ENCODE data around the gene TCF7L2. TPM values are rescaled to one million over a fixed set of nuclear protein-coding genes. Genes with fewer than 3 reads are reported as not detected.

TCF7L2 gene
- total RNA-seq, 2 donors from 2014 or later: 9.1 to 25.7 TPM

- H3K27me3 ChIP-seq: no peaks in the 10 kb centered on the region
- no peak for DNase-seq
- intact Hi-C loops (cut with DNase I): no loop called here
- no peak for TF ChIP-seq POLR2A (IDR thresholded peaks at IDR 0.05)
- TF ChIP-seq CTCF (IDR thresholded peaks at IDR 0.05): no peak
- no peaks in the 10 kb centered on the region for H3K36me3 ChIP-seq (replicated peaks in 1 of 2; ENCODE audit: insufficient read depth in 1 of 2, low read depth in 2 of 2)
- H3K4me3 ChIP-seq: no peak overlapping the region
- no peak overlapping the region for H3K27ac ChIP-seq
- ATAC-seq: no peak
- H3K4me1 ChIP-seq: peaks cover 20% of the 10 kb centered on the region
- WGBS, 2 donors: 92 to 96% methylated on average over 15 of the region's 15 CpGs
- H3K9me3 ChIP-seq: no peaks in the 10 kb centered on the region
Observed at GRCh38 chr10:113118882-113119281, 168.8 kb downstream of the TCF7L2 start.

DNA sequence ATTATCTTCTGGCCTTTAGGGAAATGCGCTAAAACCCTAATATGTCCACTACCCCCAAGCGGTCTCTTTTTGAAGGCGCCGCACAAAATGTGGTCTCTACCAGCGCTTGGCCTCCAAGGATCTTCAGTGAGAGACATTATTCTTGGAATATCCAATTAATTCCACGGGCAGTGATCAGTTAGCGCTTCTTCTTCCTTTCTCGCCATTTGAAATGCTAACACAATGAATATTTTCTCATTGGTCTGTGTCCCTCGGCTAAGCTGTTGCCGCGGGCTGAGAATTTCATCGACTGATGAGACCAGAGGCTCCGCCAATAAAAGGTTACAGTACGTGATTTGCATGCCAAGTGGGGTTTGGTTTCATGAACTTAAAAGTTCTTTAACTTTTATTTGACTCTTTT is 169.8 kb downstream of the TCF7L2 start:
- no peak overlapping the region for H3K27ac ChIP-seq
- H3K4me3 ChIP-seq: no peak overlapping the region
- no peaks in the 10 kb centered on the region for H3K27me3 ChIP-seq
- H3K4me1 ChIP-seq: peaks cover 11% of the 10 kb centered on the region
- DNase-seq: no peak
- WGBS, 2 donors: 95 to 97% methylated on average over 14 of the region's 14 CpGs
- intact Hi-C loops (cut with DNase I): loop anchor here (5.0 to 10.0 kb wide), 2 partner anchors 158 to 555 kb away; no protein-coding TSS in a partner anchor
- no peaks in the 10 kb centered on the region for H3K36me3 ChIP-seq (replicated peaks in 1 of 2; ENCODE audit: insufficient read depth in 1 of 2, low read depth in 2 of 2)
- H3K9me3 ChIP-seq: no peaks in the 10 kb centered on the region
- TF ChIP-seq POLR2A (IDR thresholded peaks at IDR 0.05) (no peak), CTCF (IDR thresholded peaks at IDR 0.05) (no peak)
- ATAC-seq: no peak

DNA sequence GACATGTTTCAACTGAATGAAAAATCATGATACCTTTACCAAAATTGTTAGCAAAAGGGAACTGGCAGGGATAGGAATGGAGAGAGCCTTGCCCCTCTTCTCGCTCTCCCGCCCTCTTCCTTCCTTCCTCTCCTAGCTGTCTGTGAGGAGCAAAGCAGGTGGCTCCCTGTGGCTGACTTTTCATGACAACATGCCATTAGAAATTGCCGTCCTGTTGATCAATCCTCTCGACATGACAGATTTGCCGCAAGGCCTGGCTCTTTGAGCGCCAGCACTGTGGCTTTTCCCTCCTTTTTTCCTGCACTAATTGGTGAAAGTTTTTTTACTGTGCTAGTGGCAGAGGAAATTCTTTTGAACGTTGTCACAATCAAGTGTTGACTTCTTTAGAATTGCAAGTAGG is 171.1 kb downstream of the TCF7L2 start:
- WGBS, 2 donors: 58 to 86% methylated on average over 7 of the region's 7 CpGs
- H3K36me3 ChIP-seq (replicated peaks in 1 of 2; ENCODE audit: insufficient read depth in 1 of 2, low read depth in 2 of 2): no peaks in the 10 kb centered on the region
- H3K27me3 ChIP-seq: no peaks in the 10 kb centered on the region
- TF ChIP-seq CTCF (IDR thresholded peaks at IDR 0.05) (no peak), POLR2A (IDR thresholded peaks at IDR 0.05) (no peak)
- H3K4me3 ChIP-seq: no peak overlapping the region
- intact Hi-C loops (cut with DNase I): loop anchor here (5.0 to 10.0 kb wide), 2 partner anchors 159 to 556 kb away; no protein-coding TSS in a partner anchor
- DNase-seq: no peak
- ATAC-seq: no peak
- H3K9me3 ChIP-seq: no peaks in the 10 kb centered on the region
- no peak overlapping the region for H3K27ac ChIP-seq
- H3K4me1 ChIP-seq: peaks cover 2% of the 10 kb centered on the region

- DNase-seq (no peak), ATAC-seq (no peak)
- Histone ChIP-seq H3K4me1 (peaks cover 9% of the 10 kb centered on the region), H3K27me3 (no peaks in the 10 kb centered on the region), H3K4me3 (no peak overlapping the region), H3K27ac (no peak overlapping the region), H3K36me3 (replicated peaks in 1 of 2; ENCODE audit: insufficient read depth in 1 of 2, low read depth in 2 of 2) (no peaks in the 10 kb centered on the region), H3K9me3 (no peaks in the 10 kb centered on the region)
- 74 to 76% methylated on average over 9 of the region's 9 CpGs for WGBS, 2 donors
- intact Hi-C loops (cut with DNase I): loop anchor here (5.0 to 10.0 kb wide), 2 partner anchors 161 to 558 kb away; no protein-coding TSS in a partner anchor
- TF ChIP-seq CTCF (IDR thresholded peaks at IDR 0.05): no peak
- no peak for TF ChIP-seq POLR2A (IDR thresholded peaks at IDR 0.05)
Observed at GRCh38 chr10:113122947-113123346, 172.9 kb downstream of the TCF7L2 start.

DNA sequence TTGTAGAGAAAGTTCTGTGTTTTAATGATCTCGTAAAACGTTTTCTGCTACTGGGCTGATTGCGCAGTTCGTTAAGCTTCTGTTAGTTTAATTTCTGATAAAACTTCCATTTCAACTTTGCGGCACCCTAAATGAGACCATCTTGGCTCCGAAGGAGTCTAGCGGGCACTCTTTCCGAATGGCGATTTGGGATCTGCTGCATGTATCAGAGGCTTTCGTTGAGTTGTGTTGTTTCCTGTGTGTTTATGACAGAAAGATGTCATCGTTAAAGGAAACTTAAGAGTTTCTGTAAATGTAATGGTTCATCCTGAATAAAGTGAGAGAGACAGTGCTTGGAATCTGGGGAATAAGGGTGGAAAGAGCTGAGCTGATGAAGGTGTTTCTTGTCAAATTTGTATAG is 174.7 kb downstream of the TCF7L2 start:
- H3K27me3 ChIP-seq: no peaks in the 10 kb centered on the region
- TF ChIP-seq CTCF (IDR thresholded peaks at IDR 0.05) (no peak), POLR2A (IDR thresholded peaks at IDR 0.05) (no peak)
- H3K36me3 ChIP-seq (replicated peaks in 1 of 2; ENCODE audit: insufficient read depth in 1 of 2, low read depth in 2 of 2): no peaks in the 10 kb centered on the region
- intact Hi-C loops (cut with DNase I): loop anchor here (5.0 to 10.0 kb wide), 2 partner anchors 162 to 560 kb away; no protein-coding TSS in a partner anchor
- no peak overlapping the region for H3K4me3 ChIP-seq
- 92 to 93% methylated on average over 11 of the region's 11 CpGs for WGBS, 2 donors
- H3K27ac ChIP-seq: no peak overlapping the region
- H3K4me1 ChIP-seq: peaks cover 9% of the 10 kb centered on the region
- no peak for ATAC-seq
- no peak for DNase-seq
- no peaks in the 10 kb centered on the region for H3K9me3 ChIP-seq

All from body of pancreas (tissue), 4 donors.